ENCODE results near the gene INTS7. TPM values are rescaled to one million over a fixed set of nuclear protein-coding genes. Genes with fewer than 3 reads are reported as not detected.

Gene INTS7
- total and polyA plus RNA-seq, 9 of the 15 experiments (the other 6 are each of a cell fraction or from before 2014, with no cell fraction given): 27.3 to 68.4 (median 40.4) TPM

DNA sequence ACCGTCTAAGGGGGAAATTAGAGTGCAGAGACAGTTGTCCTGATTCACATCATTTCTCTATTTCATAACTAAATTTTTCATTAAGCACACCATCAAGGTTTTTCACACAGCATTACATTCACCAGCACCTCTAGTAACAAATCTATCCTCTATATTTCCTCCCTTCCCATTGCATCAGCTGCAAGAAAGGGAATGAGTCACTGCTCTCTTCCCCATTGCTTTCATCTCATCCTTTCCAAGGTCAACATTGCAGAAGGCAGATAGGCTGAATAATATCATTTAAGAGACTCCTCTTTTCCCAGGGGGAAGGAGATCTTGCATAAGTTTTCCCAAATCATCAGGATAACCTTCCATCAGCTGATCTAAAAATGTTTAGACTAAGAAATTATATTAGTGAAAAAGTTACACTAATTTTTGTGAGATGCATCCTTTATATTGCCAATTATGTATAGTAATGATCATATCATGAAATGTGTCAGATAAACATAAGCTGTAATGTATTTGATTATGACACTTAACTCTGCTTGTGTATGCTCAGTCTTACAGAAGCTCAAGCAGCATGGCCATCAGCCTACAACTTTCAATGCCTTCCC is 4.3 kb downstream of the INTS7 start (continued):
- TF ChIP-seq, protein P1, sequence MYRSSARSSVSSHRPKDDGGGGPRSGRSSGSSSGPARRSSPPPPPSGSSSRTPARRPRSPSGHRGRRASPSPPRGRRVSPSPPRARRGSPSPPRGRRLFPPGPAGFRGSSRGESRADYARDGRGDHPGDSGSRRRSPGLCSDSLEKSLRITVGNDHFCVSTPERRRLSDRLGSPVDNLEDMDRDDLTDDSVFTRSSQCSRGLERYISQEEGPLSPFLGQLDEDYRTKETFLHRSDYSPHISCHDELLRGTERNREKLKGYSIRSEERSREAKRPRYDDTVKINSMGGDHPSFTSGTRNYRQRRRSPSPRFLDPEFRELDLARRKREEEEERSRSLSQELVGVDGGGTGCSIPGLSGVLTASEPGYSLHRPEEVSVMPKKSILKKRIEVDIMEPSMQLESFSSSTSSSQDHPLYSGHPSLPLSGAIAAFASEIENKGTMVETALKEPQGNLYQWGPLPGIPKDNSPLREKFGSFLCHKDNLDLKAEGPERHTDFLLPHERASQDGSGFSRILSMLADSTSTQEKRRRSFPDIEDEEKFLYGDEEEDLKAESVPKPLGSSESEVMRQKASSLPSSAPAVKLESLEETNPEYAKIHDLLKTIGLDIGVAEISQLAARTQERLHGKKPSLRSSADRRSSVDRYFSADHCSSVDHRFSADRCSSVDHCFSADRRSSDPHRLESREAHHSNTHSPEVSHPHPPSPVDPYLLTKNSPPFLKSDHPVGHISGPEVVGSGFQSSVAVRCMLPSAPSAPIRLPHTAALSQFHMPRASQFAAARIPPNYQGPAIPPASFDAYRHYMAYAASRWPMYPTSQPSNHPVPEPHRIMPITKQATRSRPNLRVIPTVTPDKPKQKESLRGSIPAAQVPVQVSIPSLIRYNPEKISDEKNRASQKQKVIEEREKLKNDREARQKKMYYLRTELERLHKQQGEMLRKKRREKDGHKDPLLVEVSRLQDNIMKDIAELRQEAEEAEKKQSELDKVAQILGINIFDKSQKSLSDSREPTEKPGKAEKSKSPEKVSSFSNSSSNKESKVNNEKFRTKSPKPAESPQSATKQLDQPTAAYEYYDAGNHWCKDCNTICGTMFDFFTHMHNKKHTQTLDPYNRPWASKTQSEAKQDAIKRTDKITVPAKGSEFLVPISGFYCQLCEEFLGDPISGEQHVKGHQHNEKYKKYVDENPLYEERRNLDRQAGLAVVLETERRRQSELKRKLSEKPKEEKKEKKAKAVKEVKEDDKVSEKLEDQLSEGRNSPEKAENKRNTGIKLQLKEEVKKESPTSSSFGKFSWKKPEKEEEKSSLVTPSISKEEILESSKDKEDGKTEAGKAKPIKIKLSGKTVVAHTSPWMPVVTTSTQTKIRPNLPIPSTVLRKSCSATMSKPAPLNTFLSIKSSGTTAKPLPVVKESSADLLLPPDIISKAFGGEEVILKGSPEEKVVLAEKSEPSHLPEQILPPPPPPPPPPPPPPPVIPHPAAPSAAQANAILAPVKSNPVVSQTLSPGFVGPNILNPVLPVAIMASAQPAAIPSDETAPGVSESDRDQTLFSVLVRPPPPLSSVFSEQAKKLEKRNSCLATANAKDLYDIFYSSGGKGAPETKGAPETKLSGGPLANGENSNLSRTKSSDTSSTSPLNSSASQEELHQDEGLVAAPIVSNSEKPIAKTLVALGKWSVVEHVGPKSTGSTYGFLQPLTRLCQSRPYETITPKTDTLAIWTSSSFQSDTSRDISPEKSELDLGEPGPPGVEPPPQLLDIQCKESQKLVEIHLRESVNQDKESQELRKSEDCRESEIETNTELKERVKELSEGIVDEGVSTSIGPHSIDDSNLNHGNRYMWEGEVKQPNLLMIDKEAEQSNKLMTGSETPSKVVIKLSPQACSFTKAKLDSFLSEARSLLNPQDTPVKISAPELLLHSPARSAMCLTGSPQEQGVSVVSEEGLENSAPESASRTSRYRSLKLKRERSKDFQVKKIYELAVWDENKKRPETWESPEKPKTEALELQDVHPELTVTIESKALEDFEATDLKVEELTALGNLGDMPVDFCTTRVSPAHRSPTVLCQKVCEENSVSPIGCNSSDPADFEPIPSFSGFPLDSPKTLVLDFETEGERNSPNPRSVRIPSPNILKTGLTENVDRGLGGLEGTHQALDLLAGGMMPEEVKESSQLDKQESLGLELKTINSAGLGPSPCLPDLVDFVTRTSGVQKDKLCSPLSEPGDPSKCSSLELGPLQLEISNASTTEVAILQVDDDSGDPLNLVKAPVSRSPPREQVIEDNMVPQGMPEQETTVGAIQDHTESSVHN (IDR thresholded peaks at IDR 0.05; ENCODE audit: borderline replicate concordance in 1 of 2, low read depth in 1 of 2): peak; percentile 82; a peak in 3 of 4 replicates
- TF ChIP-seq HDAC3 (IDR thresholded peaks at IDR 0.05; ENCODE audit: borderline replicate concordance, partially characterized antibody) (peak; percentile 49), NEUROD1 (IDR thresholded peaks at IDR 0.05; ENCODE audit: borderline replicate concordance, low read depth, low read length, partially characterized antibody) (peak; percentile 34), PHF8 (IDR thresholded peaks at IDR 0.05; ENCODE audit: borderline replicate concordance, low read length) (no peak), SMARCE1 (IDR thresholded peaks at IDR 0.05) (peak; percentile 88), MTF1 (CRISPR knock-in tag; IDR thresholded peaks at IDR 0.05; ENCODE audit: borderline replicate concordance) (no peak), NONO (IDR thresholded peaks at IDR 0.05; ENCODE audit: low read depth in 2 of 2, low read length in 1 of 2) (no peak), ZNF583 (CRISPR knock-in tag; IDR thresholded peaks at IDR 0.05) (0 out of 2 replicates have a peak, but pooled peaks have one; percentile 27), ZSCAN32 (CRISPR knock-in tag; IDR thresholded peaks at IDR 0.05) (peak; percentile 75)
- TF ChIP-seq, protein P2, sequence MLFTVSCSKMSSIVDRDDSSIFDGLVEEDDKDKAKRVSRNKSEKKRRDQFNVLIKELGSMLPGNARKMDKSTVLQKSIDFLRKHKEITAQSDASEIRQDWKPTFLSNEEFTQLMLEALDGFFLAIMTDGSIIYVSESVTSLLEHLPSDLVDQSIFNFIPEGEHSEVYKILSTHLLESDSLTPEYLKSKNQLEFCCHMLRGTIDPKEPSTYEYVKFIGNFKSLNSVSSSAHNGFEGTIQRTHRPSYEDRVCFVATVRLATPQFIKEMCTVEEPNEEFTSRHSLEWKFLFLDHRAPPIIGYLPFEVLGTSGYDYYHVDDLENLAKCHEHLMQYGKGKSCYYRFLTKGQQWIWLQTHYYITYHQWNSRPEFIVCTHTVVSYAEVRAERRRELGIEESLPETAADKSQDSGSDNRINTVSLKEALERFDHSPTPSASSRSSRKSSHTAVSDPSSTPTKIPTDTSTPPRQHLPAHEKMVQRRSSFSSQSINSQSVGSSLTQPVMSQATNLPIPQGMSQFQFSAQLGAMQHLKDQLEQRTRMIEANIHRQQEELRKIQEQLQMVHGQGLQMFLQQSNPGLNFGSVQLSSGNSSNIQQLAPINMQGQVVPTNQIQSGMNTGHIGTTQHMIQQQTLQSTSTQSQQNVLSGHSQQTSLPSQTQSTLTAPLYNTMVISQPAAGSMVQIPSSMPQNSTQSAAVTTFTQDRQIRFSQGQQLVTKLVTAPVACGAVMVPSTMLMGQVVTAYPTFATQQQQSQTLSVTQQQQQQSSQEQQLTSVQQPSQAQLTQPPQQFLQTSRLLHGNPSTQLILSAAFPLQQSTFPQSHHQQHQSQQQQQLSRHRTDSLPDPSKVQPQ (CRISPR knock-in tag; IDR thresholded peaks at IDR 0.05; ENCODE audit: borderline replicate concordance): no peak
- TF ChIP-seq, protein P3, sequence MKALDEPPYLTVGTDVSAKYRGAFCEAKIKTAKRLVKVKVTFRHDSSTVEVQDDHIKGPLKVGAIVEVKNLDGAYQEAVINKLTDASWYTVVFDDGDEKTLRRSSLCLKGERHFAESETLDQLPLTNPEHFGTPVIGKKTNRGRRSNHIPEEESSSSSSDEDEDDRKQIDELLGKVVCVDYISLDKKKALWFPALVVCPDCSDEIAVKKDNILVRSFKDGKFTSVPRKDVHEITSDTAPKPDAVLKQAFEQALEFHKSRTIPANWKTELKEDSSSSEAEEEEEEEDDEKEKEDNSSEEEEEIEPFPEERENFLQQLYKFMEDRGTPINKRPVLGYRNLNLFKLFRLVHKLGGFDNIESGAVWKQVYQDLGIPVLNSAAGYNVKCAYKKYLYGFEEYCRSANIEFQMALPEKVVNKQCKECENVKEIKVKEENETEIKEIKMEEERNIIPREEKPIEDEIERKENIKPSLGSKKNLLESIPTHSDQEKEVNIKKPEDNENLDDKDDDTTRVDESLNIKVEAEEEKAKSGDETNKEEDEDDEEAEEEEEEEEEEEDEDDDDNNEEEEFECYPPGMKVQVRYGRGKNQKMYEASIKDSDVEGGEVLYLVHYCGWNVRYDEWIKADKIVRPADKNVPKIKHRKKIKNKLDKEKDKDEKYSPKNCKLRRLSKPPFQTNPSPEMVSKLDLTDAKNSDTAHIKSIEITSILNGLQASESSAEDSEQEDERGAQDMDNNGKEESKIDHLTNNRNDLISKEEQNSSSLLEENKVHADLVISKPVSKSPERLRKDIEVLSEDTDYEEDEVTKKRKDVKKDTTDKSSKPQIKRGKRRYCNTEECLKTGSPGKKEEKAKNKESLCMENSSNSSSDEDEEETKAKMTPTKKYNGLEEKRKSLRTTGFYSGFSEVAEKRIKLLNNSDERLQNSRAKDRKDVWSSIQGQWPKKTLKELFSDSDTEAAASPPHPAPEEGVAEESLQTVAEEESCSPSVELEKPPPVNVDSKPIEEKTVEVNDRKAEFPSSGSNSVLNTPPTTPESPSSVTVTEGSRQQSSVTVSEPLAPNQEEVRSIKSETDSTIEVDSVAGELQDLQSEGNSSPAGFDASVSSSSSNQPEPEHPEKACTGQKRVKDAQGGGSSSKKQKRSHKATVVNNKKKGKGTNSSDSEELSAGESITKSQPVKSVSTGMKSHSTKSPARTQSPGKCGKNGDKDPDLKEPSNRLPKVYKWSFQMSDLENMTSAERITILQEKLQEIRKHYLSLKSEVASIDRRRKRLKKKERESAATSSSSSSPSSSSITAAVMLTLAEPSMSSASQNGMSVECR (CRISPR knock-in tag; IDR thresholded peaks at IDR 0.05): no peak

Data from K562 (cell line).